Spleen (tissue), 11 donors: Measurements from ENCODE around the gene ZDHHC11B. TPM values are rescaled to one million over a fixed set of nuclear protein-coding genes. Genes with fewer than 3 reads are reported as not detected.
"Not testable (repeated sequence)": the region's sequence is repeated elsewhere in the genome, so short reads cannot be mapped to it uniquely, and the experiment has no call there.

ENCODE experiments used
- DNase-seq: peaks from one replicate; pipeline ENCODE4 v3.0.0-alpha.2; 2020
- H3K27ac ChIP-seq, 8 donors: fragments of 200-600 bp; sonication (generic) in 7 of 8; 1 replicate in 4 of 8; 2 replicates in 4 of 8; pipeline versions ENCODE4 v1.5.0 to v1.8.0; 2016 to 2021; ENCODE audit warnings: inconsistent platforms in 4 of 8, mild to moderate bottlenecking in 4 of 8, moderate library complexity in 1 of 8
- H3K27me3 ChIP-seq, 7 donors: fragments of 200-600 bp; sonication (generic) in 6 of 7; replicated peaks in 1 of 7; 1 replicate in 4 of 7; 2 replicates in 3 of 7; pipeline versions ENCODE4 v1.5.0 to v1.8.0; 2016 to 2021; ENCODE audit warnings: inconsistent platforms in 3 of 7, mild to moderate bottlenecking in 1 of 7
- H3K36me3 ChIP-seq, 6 donors: fragments of 200-600 bp; sonication (generic) in 5 of 6; 1 replicate in 4 of 6; 2 replicates in 2 of 6; pipeline versions ENCODE4 v1.5.0 to v1.8.0; 2016 to 2021; ENCODE audit warnings: inconsistent platforms in 2 of 6
- H3K4me1 ChIP-seq, 6 donors: fragments of 200-600 bp; sonication (generic) in 5 of 6; 1 replicate in 3 of 6; 2 replicates in 3 of 6; pipeline versions ENCODE4 v1.5.0 to v1.8.0; 2016 to 2021; ENCODE audit warnings: inconsistent platforms in 3 of 6
- H3K4me3 ChIP-seq, 8 donors: fragments of 200-600 bp; sonication (generic) in 7 of 8; 1 replicate in 4 of 8; 2 replicates in 4 of 8; pipeline versions ENCODE4 v1.5.0 to v1.8.0; 2016 to 2021; ENCODE audit warnings: inconsistent platforms in 4 of 8, mild to moderate bottlenecking in 4 of 8, moderate library complexity in 2 of 8
- H3K9me3 ChIP-seq, 8 donors: fragments of 200-600 bp; sonication (generic) in 7 of 8; 1 replicate in 4 of 8; 2 replicates in 4 of 8; pipeline versions ENCODE4 v1.5.0 to v1.8.0; 2016 to 2021; ENCODE audit warnings: inconsistent platforms in 4 of 8
- POLR2A ChIP-seq, 3 donors: fragments of 450-650 bp; IDR thresholded peaks; one replicate each; pipeline ENCODE4 v1.5.1; 2017; ENCODE audit warnings: antibody characterized with exemption in 3 of 3, mild to moderate bottlenecking in 1 of 3
- POLR2AphosphoS5 ChIP-seq, 3 donors: sonication (generic); formaldehyde crosslinking; IDR thresholded peaks; one replicate each; pipeline ENCODE4 v1.5.1; 2017; ENCODE audit warnings: antibody characterized with exemption in 3 of 3
- whole genome bisulfite sequencing, 5 donors: extraction: QIAGEN DNeasy Blood & Tissue Kit in 3 of 5; methylation state at CpG; one replicate each; pipeline versions ENCODE4 v1.1.5 to v1.1.7; 2013 to 2018; 5-methylcytosine and 5-hydroxymethylcytosine counted together
- intact Hi-C: fragments of 100-400 bp; cut with DNase I; formaldehyde crosslinking; loops from one replicate; pipeline ENCODE4 v1.15.0; 2023; ENCODE audit warnings: low total_unique reads
- polyA plus RNA-seq, 3 donors: library from polyadenylated mRNA; stranded (reverse); fragments of 200-250 nt; gene quantifications; one replicate each; pipeline ENCODE4 v1.2.1, GENCODE V29; 2013
- total RNA-seq, 7 donors: library from RNA; depleted of rRNA in 3 of 7; stranded (reverse); fragments of >200 nt in 3 of 7; fragmentation: NEBNext Ultra II Directional in 4 of 7; extraction: Animal tissue kit (Norgen Biotek cat#: 25700) in 4 of 7; gene quantifications; one replicate each; pipeline versions ENCODE4 v1.1.0 to v1.2.1, GENCODE V29; 2016 to 2021
- TF ChIP-seq, protein P1 (sequence below), 11 experiments: fragments of 200-600 bp in 7 of 11; fragments of 450-650 bp in 4 of 11; sonication (generic) in 4 of 11; IDR thresholded peaks in 8 of 11; conservative IDR thresholded peaks in 3 of 11; 1 replicate in 7 of 11; 2 replicates in 4 of 11; pipeline versions ENCODE4 v1.4.0 to v1.8.0; 2016 to 2021; ENCODE audit warnings: antibody characterized with exemption in 11 of 11, inconsistent platforms in 4 of 11, mild to moderate bottlenecking in 1 of 11
- donor health status: healthy with polysubstance abuse.
- donor health status: DM: no; HTN: no; CAD: no; lungs with moderate emphysema.
- donor health status: DM: no; HTN: no; CAD: no.
- donor health status: Bipolar disorder and iron deficiency.
- donor health status: healthy.
- donor health status: DM: no; HTN: no; CAD: no.
- donor health status: DM: yes; HTN: yes; CAD: no.

The ZDHHC11B gene
- total and polyA plus RNA-seq, 10 donors, result 0.97 to 74.3 (median 4.7) TPM

DNA sequence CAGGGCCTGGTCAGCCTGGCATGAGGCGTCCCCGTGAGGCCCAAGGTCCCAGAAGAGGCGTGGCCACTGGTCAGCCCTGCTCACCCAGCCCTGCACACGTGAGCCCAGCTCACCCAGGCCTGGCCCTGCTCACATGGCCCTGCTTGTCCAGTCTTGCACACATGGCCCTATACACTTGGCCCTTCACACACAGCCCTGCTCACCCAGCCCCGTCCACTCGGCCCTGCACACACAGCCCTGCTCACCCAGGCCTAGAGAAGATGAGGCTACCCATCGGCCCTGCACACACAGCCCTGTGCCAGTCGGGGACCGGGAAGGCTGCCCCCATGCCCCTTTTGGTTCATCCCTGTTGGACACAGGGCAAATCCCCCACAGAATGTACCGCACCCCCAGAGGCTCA is 28.4 kb downstream of the ZDHHC11B start:
- no peak overlapping the region for H3K4me3 ChIP-seq
- peaks cover 0 to 4% (median 0%) of the 10 kb centered on the region in 6 donors for H3K36me3 ChIP-seq
- H3K27me3 ChIP-seq, result peaks cover 0 to 9% (median 0%) of the 10 kb centered on the region in 7 donors
- no peak for TF ChIP-seq POLR2A (IDR thresholded peaks at IDR 0.05)
- TF ChIP-seq, protein P1, sequence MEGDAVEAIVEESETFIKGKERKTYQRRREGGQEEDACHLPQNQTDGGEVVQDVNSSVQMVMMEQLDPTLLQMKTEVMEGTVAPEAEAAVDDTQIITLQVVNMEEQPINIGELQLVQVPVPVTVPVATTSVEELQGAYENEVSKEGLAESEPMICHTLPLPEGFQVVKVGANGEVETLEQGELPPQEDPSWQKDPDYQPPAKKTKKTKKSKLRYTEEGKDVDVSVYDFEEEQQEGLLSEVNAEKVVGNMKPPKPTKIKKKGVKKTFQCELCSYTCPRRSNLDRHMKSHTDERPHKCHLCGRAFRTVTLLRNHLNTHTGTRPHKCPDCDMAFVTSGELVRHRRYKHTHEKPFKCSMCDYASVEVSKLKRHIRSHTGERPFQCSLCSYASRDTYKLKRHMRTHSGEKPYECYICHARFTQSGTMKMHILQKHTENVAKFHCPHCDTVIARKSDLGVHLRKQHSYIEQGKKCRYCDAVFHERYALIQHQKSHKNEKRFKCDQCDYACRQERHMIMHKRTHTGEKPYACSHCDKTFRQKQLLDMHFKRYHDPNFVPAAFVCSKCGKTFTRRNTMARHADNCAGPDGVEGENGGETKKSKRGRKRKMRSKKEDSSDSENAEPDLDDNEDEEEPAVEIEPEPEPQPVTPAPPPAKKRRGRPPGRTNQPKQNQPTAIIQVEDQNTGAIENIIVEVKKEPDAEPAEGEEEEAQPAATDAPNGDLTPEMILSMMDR (IDR thresholded peaks at IDR 0.05 in 8 of 11, conservative IDR thresholded peaks at IDR 0.05 in 3 of 11), result no peak
- no peak for TF ChIP-seq POLR2AphosphoS5 (IDR thresholded peaks at IDR 0.05)
- H3K9me3 ChIP-seq, result no peaks in the 10 kb centered on the region
- H3K27ac ChIP-seq, result no peak overlapping the region
- intact Hi-C loops, result no loop called here
- H3K4me1 ChIP-seq, result peaks cover 8 to 31% (median 23%) of the 10 kb centered on the region in 6 donors
- WGBS, 5 donors, result 79 to 92% (median 89%) methylated on average over 5 to 10 of the region's 10 CpGs
- DNase-seq, result no peak

- peaks cover 8 to 26% (median 20%) of the 10 kb centered on the region in 6 donors for H3K4me1 ChIP-seq
- H3K27me3 ChIP-seq, intact Hi-C loops, H3K36me3 ChIP-seq, H3K9me3 ChIP-seq, H3K4me3 ChIP-seq, H3K27ac ChIP-seq: not testable (repeated sequence)
- 53 to 71% (median 55%) methylated on average over 6 to 16 of the region's 16 CpGs for WGBS, 5 donors
- peak; percentile 35 for DNase-seq
Measured at GRCh38 chr5:754143-754632, 30.3 kb downstream of the ZDHHC11B start.

DNA sequence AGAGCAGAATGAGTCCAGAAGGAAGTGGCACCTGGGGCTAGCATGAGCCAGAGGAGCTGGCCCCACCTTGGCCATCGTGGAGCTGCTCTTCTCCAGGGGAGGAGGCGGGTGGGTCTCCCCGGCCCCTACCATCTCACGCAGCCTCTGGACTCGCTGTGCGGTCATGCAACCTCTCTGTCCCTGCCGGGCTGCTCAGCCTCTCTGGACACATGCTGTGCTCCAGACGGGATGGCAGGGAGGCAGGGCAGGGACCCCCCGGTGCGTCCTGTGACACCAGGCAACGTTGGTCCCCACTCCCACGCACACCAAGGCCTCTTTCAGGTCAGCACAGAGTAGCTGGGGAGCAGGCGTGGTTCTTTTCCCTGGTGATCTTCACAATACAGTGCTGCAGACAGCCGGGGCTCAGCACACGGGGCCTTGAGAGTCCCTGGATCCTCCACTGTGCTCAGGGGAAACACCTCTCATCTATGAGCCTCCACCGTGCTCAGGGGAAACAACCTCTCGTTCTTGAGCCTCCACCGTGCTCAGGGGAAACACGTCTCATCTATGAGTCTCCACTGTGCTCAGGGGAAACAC is 30.9 kb downstream of the ZDHHC11B start:
- H3K4me3 ChIP-seq, H3K27ac ChIP-seq, H3K27me3 ChIP-seq, H3K9me3 ChIP-seq, H3K36me3 ChIP-seq, intact Hi-C loops: not testable (repeated sequence)
- peaks cover 8 to 25% (median 15%) of the 10 kb centered on the region in 6 donors for H3K4me1 ChIP-seq
- WGBS, 5 donors, result 70 to 80% (median 77%) methylated on average over 2 to 17 of the region's 19 CpGs
- DNase-seq, result peak; percentile 13

DNA sequence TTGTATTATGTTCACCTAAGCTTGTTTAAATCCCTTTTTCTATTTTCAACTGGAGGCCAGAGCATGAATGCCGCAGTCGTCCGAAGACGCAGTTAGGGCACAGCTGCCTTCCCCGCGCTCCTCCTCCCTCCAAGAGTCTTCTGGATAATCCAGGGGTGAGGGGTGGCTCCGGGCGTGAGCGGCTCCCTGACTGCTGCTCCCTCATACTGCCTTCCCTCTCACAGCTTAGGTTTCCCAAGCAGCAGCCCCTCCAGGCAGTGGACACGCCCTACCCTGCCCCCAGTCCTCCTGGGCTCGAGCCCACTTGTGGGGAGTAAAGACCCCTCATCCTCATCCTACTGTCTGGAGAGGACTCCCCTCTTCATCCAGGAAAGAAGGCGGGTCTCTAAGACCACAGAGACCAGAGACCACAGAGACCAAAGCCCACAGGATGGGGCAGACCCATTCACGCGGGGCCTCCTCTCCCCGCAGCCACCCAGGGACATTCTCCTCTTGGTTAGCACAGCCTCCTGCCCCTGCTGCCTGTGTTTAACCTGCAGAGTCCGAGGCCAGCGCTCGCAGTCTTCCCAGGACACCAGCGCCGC is 31.9 kb downstream of the ZDHHC11B start:
- H3K9me3 ChIP-seq, H3K4me3 ChIP-seq, H3K27me3 ChIP-seq, DNase-seq, intact Hi-C loops, H3K27ac ChIP-seq, H3K36me3 ChIP-seq: not testable (repeated sequence)
- 69 to 81% (median 73%) methylated on average over 12 to 15 of the region's 20 CpGs; no CpG with 5 or more reads in 1 of the 5 donors for WGBS, 5 donors
- H3K4me1 ChIP-seq, result peaks cover 0 to 18% (median 6%) of the 10 kb centered on the region in 6 donors

DNA sequence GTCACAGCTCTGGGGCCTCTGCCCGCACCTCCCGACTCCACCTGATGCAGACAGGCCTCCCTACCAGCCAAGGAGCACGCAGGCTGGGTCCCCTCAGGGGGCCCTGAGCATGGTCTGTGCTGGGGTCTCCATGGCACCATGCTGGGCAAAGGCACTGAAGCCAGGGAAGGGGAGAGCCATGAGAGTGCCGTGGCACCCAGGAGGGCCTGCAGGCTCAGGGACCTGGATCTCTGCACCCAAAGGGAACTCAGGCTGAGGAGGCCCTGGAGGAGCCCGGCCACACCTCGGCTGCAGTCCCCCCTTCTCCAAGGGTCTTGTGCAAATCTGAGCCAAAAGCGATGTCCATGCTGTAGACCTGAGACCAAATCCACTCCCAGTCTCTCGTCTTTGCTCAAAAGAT is 32.5 kb downstream of the ZDHHC11B start:
- H3K27ac ChIP-seq, DNase-seq: not testable (repeated sequence)
- WGBS, 5 donors, result 81 to 98% (median 92%) methylated on average over 5 to 6 of the region's 8 CpGs; no CpG with 5 or more reads in 1 of the 5 donors

GRCh38 chr5:751496-751895 is 33.0 kb downstream of the ZDHHC11B start:
- no peak overlapping the region for H3K27ac ChIP-seq
- no peaks in the 10 kb centered on the region for H3K9me3 ChIP-seq
- H3K27me3 ChIP-seq, result no peaks in the 10 kb centered on the region
- no peak for DNase-seq
- 79 to 90% (median 85%) methylated on average over 5 to 11 of the region's 13 CpGs for WGBS, 5 donors
- intact Hi-C loops, result no loop called here
- H3K36me3 ChIP-seq, result no peaks in the 10 kb centered on the region
- no peak overlapping the region for H3K4me3 ChIP-seq
- H3K4me1 ChIP-seq, result peaks cover 0 to 11% (median 0%) of the 10 kb centered on the region in 6 donors
- no peak for TF ChIP-seq POLR2A (IDR thresholded peaks at IDR 0.05)
- TF ChIP-seq POLR2AphosphoS5 (IDR thresholded peaks at IDR 0.05), result no peak
- TF ChIP-seq, protein P1 (IDR thresholded peaks at IDR 0.05 in 8 of 11, conservative IDR thresholded peaks at IDR 0.05 in 3 of 11), result no peak

More for the DNA sequence above, 32.5 kb downstream of the ZDHHC11B start:
- H3K4me1 ChIP-seq, result peaks cover 0 to 12% (median 1%) of the 10 kb centered on the region in 6 donors
- H3K9me3 ChIP-seq, H3K4me3 ChIP-seq, H3K27me3 ChIP-seq, intact Hi-C loops, H3K36me3 ChIP-seq: not testable (repeated sequence)

- H3K36me3 ChIP-seq, DNase-seq, H3K9me3 ChIP-seq, H3K4me3 ChIP-seq, H3K27ac ChIP-seq, intact Hi-C loops, H3K27me3 ChIP-seq: not testable (repeated sequence)
- H3K4me1 ChIP-seq, result peaks cover 0 to 11% (median 0%) of the 10 kb centered on the region in 6 donors
- WGBS, 5 donors, result 86 to 96% (median 91%) methylated on average over 4 to 18 of the region's 19 CpGs
Measured at GRCh38 chr5:750226-750625, 34.3 kb downstream of the ZDHHC11B start.
